GM10248 (cell line): Measurements from ENCODE around the gene INPP4B.

ENCODE experiments used
- CTCF ChIA-PET: fragments of 300-600 bp; sonication (Branson Sonifier 250); formaldehyde crosslinking; extraction: SDS; loops from one replicate; lab custom pipeline; 2021; ENCODE audit warnings: antibody characterized with exemption; lab: Yijun Ruan, JAX
- POLR2A ChIA-PET: fragments of 350-650 bp; sonication (Branson Sonifier 250); formaldehyde crosslinking; extraction: SDS; loops from one replicate; lab custom pipeline; 2020; ENCODE audit warnings: antibody characterized with exemption; lab: Yijun Ruan, JAX
- DNase-seq: peaks from one replicate; pipeline ENCODE4 v3.0.0; 2012; ENCODE audit errors: extremely low spot score
- TF ChIP-seq, protein P1 (sequence below): IDR thresholded peaks from 2 replicates; pipeline ENCODE4 v1.5.1; 2012; ENCODE audit warnings: mild to moderate bottlenecking, low read depth; ENCODE audit errors: extremely low read depth, missing control alignments, control extremely low read depth

Gene INPP4B

DNA sequence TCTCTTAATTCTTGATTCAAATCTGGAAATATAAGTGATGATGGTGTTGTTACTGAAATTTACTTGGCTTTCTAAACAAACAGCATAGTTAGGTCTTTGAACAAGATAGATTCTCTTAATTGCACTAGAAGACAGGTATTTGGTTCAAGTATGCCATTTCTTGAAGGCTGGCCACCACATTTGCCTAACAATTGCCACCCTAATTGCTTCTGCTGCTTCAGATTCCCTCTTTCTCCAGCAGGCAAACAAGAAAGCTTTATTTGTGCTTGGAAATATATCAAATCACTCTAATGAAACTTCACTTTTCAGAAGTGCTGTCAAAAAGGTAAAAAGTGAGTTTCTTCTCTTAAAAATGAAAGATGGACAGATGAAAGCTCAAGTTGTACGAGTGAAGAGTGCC, 418.6 kb downstream of the INPP4B start:
- POLR2A ChIA-PET, result no interaction called here
- TF ChIP-seq, protein P1, sequence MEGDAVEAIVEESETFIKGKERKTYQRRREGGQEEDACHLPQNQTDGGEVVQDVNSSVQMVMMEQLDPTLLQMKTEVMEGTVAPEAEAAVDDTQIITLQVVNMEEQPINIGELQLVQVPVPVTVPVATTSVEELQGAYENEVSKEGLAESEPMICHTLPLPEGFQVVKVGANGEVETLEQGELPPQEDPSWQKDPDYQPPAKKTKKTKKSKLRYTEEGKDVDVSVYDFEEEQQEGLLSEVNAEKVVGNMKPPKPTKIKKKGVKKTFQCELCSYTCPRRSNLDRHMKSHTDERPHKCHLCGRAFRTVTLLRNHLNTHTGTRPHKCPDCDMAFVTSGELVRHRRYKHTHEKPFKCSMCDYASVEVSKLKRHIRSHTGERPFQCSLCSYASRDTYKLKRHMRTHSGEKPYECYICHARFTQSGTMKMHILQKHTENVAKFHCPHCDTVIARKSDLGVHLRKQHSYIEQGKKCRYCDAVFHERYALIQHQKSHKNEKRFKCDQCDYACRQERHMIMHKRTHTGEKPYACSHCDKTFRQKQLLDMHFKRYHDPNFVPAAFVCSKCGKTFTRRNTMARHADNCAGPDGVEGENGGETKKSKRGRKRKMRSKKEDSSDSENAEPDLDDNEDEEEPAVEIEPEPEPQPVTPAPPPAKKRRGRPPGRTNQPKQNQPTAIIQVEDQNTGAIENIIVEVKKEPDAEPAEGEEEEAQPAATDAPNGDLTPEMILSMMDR, result no peak
- CTCF ChIA-PET, result no interaction called here
- DNase-seq, result no peak

DNA sequence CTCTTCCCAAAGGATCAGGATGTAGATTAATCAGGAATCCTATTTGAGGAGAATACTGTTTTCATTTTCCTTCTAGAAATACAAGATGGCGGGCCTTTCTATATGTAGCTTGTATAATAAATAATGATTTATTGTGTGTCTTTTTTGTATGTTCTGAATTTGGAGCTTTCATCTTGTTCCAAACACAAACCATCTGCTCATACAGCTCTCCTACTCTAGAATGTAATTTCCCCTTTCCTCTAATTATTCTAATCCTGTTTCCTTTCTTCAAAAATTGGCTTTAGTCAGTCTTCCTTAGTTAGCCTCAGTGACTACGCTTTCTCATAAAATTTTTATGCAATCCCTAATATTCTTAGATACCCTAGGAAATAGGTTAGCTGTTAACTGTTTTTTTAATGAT, 422.2 kb downstream of the INPP4B start:
- DNase-seq, result no peak
- ChIA-PET POLR2A (no interaction called here), CTCF (no interaction called here)
- TF ChIP-seq, protein P1, result no peak

GRCh38 chr4:142420311-142421095, 425.6 kb downstream of the INPP4B start:
- CTCF ChIA-PET, result interaction anchor here (1.1 to 1.3 kb wide), 2 partner anchors 14 to 64 kb away, joined by 3 read pairs; no protein-coding TSS in a partner anchor
- TF ChIP-seq, protein P1, result no peak
- POLR2A ChIA-PET, result no interaction called here
- DNase-seq, result no peak

GRCh38 chr4:142419712-142420111, 426.4 kb downstream of the INPP4B start:
- TF ChIP-seq, protein P1, result no peak
- CTCF ChIA-PET, result no interaction called here
- POLR2A ChIA-PET, result no interaction called here
- DNase-seq, result no peak

GRCh38 chr4:142418697-142419096, 427.4 kb downstream of the INPP4B start:
- TF ChIP-seq, protein P1, result no peak
- no peak for DNase-seq
- ChIA-PET POLR2A (no interaction called here), CTCF (no interaction called here)

DNA sequence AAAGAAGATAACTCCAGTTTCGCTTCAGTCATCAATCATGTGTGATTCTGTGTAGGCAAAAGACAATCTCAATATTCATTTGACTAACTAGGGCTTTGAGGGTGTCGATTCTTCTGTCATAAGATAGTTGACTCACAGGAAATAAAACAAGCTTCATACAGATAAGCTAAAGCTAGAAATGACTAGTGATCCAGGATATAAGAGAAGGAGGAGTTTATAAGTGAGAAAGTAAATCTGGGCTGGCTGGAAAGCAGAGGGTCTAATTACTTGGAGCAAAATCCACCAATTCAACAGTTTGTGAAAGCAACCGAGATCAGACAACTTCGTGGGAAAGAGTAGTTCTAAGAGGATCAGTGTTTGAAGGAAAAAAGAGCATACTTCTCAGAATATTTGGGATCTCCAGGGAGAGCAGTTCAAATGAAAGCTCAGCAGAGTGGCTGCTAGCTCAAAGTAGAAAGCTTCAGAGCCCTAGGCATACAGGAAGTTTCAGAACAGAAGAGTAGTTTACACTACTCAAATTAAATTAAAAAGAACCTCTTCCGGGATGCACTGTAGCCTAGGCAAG, 429.3 kb downstream of the INPP4B start:
- ChIA-PET CTCF (no interaction called here), POLR2A (no interaction called here)
- DNase-seq, result no peak
- TF ChIP-seq, protein P1, result no peak
